Stomach (tissue), 9 donors: ENCODE measurements around the gene ETV3L. TPM values are rescaled to one million over a fixed set of nuclear protein-coding genes. Genes with fewer than 3 reads are reported as not detected.

ENCODE experiments used
- DNase-seq, 2 donors: peaks; one replicate each; pipeline versions ENCODE4 v3.0.0 to v3.0.0-alpha.2; 2013 to 2019
- H3K27ac ChIP-seq, 5 donors: fragments of 200-600 bp in 4 of 5; sonication (generic) in 4 of 5; one replicate each; pipeline ENCODE4 v1.5.1; 2013 to 2019; ENCODE audit warnings: mild to moderate bottlenecking in 1 of 5, moderate library complexity in 1 of 5
- H3K27me3 ChIP-seq, 3 donors: fragments of 200-600 bp; sonication (generic); one replicate each; pipeline ENCODE4 v1.5.1; 2017 to 2019; ENCODE audit warnings: mixed run types in 1 of 3
- H3K36me3 ChIP-seq, 4 donors: fragments of 200-600 bp; sonication (generic); 1 replicate in 3 of 4; 2 replicates in 1 of 4; pipeline ENCODE4 v1.5.1; 2016 to 2019
- H3K4me1 ChIP-seq, 4 donors: fragments of 200-600 bp; sonication (generic); one replicate each; pipeline ENCODE4 v1.5.1; 2016 to 2019
- H3K4me3 ChIP-seq, 4 donors: fragments of 200-600 bp; sonication (generic) in 3 of 4; one replicate each; pipeline ENCODE4 v1.5.1; 2016 to 2019; ENCODE audit warnings: mild to moderate bottlenecking in 1 of 4
- H3K9me3 ChIP-seq, 4 donors: fragments of 200-600 bp; sonication (generic); one replicate each; pipeline ENCODE4 v1.5.1; 2016 to 2019
- CTCF ChIP-seq, 7 experiments: fragments of 450-650 bp in 4 of 7; fragments of 200-600 bp in 3 of 7; sonication (generic) in 3 of 7; IDR thresholded peaks; one replicate each; pipeline ENCODE4 v1.5.1; 2016 to 2019; ENCODE audit warnings: antibody characterized with exemption in 7 of 7, control low read depth in 2 of 7, mild to moderate bottlenecking in 1 of 7
- EP300 ChIP-seq: sonication (generic); formaldehyde crosslinking; IDR thresholded peaks from one replicate; pipeline ENCODE4 v1.6.1; 2017; ENCODE audit warnings: antibody characterized with exemption
- POLR2A ChIP-seq, 4 donors: fragments of 450-650 bp; IDR thresholded peaks; one replicate each; pipeline ENCODE4 v1.6.1; 2016; ENCODE audit warnings: antibody characterized with exemption in 4 of 4, control low read depth in 2 of 4, mild to moderate bottlenecking in 1 of 4, moderate library complexity in 1 of 4
- POLR2AphosphoS5 ChIP-seq, 3 donors: sonication (generic); formaldehyde crosslinking; IDR thresholded peaks; one replicate each; pipeline ENCODE4 v1.6.1; 2016; ENCODE audit warnings: antibody characterized with exemption in 3 of 3
- WGBS, 5 donors: extraction: QIAGEN DNeasy Blood & Tissue Kit in 3 of 5; methylation state at CpG; one replicate each; pipeline versions ENCODE4 v1.1.5 to v1.1.7; 2013 to 2018; 5-methylcytosine and 5-hydroxymethylcytosine counted together
- intact Hi-C: fragments of 100-400 bp; cut with DNase I; formaldehyde crosslinking; loops from one replicate; pipeline ENCODE4 v1.15.1; 2023; ENCODE audit warnings: low total_unique reads
- polyA plus RNA-seq, 3 donors: library from polyadenylated mRNA; stranded (reverse); fragments of 200-250 nt; gene quantifications; one replicate each; pipeline ENCODE4 v1.2.3, GENCODE V29; 2013
- total RNA-seq, 5 donors: library from RNA; depleted of rRNA; stranded (reverse); fragments of >200 nt; gene quantifications; one replicate each; pipeline versions ENCODE4 v1.1.0 to v1.2.3, GENCODE V29; 2014 to 2016
- donor health status: healthy with polysubstance abuse.
- donor health status: Bipolar disorder and iron deficiency.
- donor health status: healthy.

Gene ETV3L
- total and polyA plus RNA-seq, 8 donors: not detected

- WGBS, 5 donors: 91 to 96% (median 92%) methylated on average over 4 of the region's 4 CpGs
- TF ChIP-seq POLR2AphosphoS5 (IDR thresholded peaks at IDR 0.05): no peak
- no peak for TF ChIP-seq CTCF (IDR thresholded peaks at IDR 0.05)
- no peak for TF ChIP-seq EP300
- no peak for TF ChIP-seq POLR2A (IDR thresholded peaks at IDR 0.05)
- no peak overlapping the region for H3K4me3 ChIP-seq
- peaks cover 16 to 79% (median 55%) of the 10 kb centered on the region in 4 donors for H3K4me1 ChIP-seq
- intact Hi-C loops: no loop called here
- no peak overlapping the region for H3K27ac ChIP-seq
- peaks cover 30 to 68% (median 67%) of the 10 kb centered on the region in 4 donors for H3K36me3 ChIP-seq
- DNase-seq: no peak
- H3K9me3 ChIP-seq: no peaks in the 10 kb centered on the region
- H3K27me3 ChIP-seq: no peaks in the 10 kb centered on the region
These were observed 34.8 kb upstream of the ETV3L start for GRCh38 chr1:157134442-157134841.

GRCh38 chr1:157133426-157133825 lies 33.8 kb upstream of the ETV3L start:
- H3K36me3 ChIP-seq: peaks cover 35 to 78% (median 76%) of the 10 kb centered on the region in 4 donors
- no peak for DNase-seq
- H3K4me1 ChIP-seq: peaks cover 16 to 73% (median 48%) of the 10 kb centered on the region in 4 donors
- TF ChIP-seq EP300 (no peak), POLR2A (IDR thresholded peaks at IDR 0.05) (no peak), POLR2AphosphoS5 (IDR thresholded peaks at IDR 0.05) (no peak), CTCF (IDR thresholded peaks at IDR 0.05) (no peak)
- intact Hi-C loops: no loop called here
- H3K27ac ChIP-seq: no peak overlapping the region
- no peaks in the 10 kb centered on the region for H3K27me3 ChIP-seq
- H3K4me3 ChIP-seq: no peak overlapping the region
- WGBS, 5 donors: 64 to 72% (median 71%) methylated on average over 2 of the region's 2 CpGs
- no peaks in the 10 kb centered on the region for H3K9me3 ChIP-seq

- WGBS, 5 donors: 51 to 90% (median 56%) methylated on average over 2 of the region's 2 CpGs
- Histone ChIP-seq H3K27ac (no peak overlapping the region), H3K27me3 (no peaks in the 10 kb centered on the region), H3K4me1 (peaks cover 16 to 73% (median 47%) of the 10 kb centered on the region in 4 donors), H3K9me3 (no peaks in the 10 kb centered on the region), H3K36me3 (peaks cover 41 to 85% (median 83%) of the 10 kb centered on the region in 4 donors), H3K4me3 (no peak overlapping the region)
- intact Hi-C loops: no loop called here
- TF ChIP-seq EP300 (no peak), CTCF (IDR thresholded peaks at IDR 0.05) (no peak), POLR2A (IDR thresholded peaks at IDR 0.05) (no peak), POLR2AphosphoS5 (IDR thresholded peaks at IDR 0.05) (no peak)
- no peak for DNase-seq
These were observed 33.1 kb upstream of the ETV3L start for GRCh38 chr1:157132616-157133167.

- intact Hi-C loops: no loop called here
- no peaks in the 10 kb centered on the region for H3K9me3 ChIP-seq
- H3K4me1 ChIP-seq: peaks cover 14 to 68% (median 41%) of the 10 kb centered on the region in 4 donors
- H3K27me3 ChIP-seq: no peaks in the 10 kb centered on the region
- peaks cover 41 to 91% (median 89%) of the 10 kb centered on the region in 4 donors for H3K36me3 ChIP-seq
- 68 to 82% (median 79%) methylated on average over 5 of the region's 5 CpGs for WGBS, 5 donors
- DNase-seq: no peak
- H3K4me3 ChIP-seq: no peak overlapping the region
- TF ChIP-seq POLR2A (IDR thresholded peaks at IDR 0.05) (no peak), EP300 (no peak), POLR2AphosphoS5 (IDR thresholded peaks at IDR 0.05) (no peak)
- H3K27ac ChIP-seq: no peak overlapping the region
These were observed 32.5 kb upstream of the ETV3L start for GRCh38 chr1:157132111-157132510.

- Histone ChIP-seq H3K4me3 (no peak overlapping the region), H3K27me3 (no peaks in the 10 kb centered on the region), H3K36me3 (peaks cover 44 to 99% (median 97%) of the 10 kb centered on the region in 4 donors), H3K4me1 (peaks cover 6 to 59% (median 33%) of the 10 kb centered on the region in 4 donors), H3K9me3 (no peaks in the 10 kb centered on the region), H3K27ac (no peak overlapping the region)
- intact Hi-C loops: no loop called here
- no peak for TF ChIP-seq CTCF (IDR thresholded peaks at IDR 0.05)
- no peak for TF ChIP-seq EP300
- no peak for TF ChIP-seq POLR2A (IDR thresholded peaks at IDR 0.05)
- WGBS, 5 donors: 27 to 56% (median 47%) methylated on average over 4 of the region's 4 CpGs
- DNase-seq: no peak
These were observed 31.7 kb upstream of the ETV3L start for GRCh38 chr1:157131281-157131680.
